K562 (cell line): ENCODE results near the gene HMX2. TPM values are rescaled to one million over a fixed set of nuclear protein-coding genes. Genes with fewer than 3 reads are reported as not detected.

Source experiments
- ATAC-seq: fragments of 200-7000 bp; cut with Tn5 transposase; 3 replicates; pipeline ENCODE4 v1.9.1; 2020; ENCODE audit warnings: moderate library complexity
- BruUV-seq: library from RNA; stranded (reverse); fragments of 400-500 nt; replicated peaks from 2 replicates; lab custom pipeline; 2021; lab: Mats Ljungman, UMichigan
- CTCF ChIA-PET: fragments of 300-600 bp; formaldehyde crosslinking; extraction: SDS; loops from one replicate; lab custom pipeline; 2021; ENCODE audit warnings: low intra/inter-chr PET ratio; lab: Yijun Ruan, JAX
- POLR2A ChIA-PET: fragments of 300-600, 350-650 bp; sonication (Branson Sonifier 250); formaldehyde crosslinking; extraction: SDS; loops from one replicate; lab custom pipeline; 2021; ENCODE audit warnings: antibody characterized with exemption, inconsistent platforms; lab: Yijun Ruan, JAX
- DNase-seq, 4 experiments: peaks; one replicate each; pipeline versions ENCODE4 v3.0.0 to v3.0.0-alpha.2; 2011 to 2018; ENCODE audit warnings: low spot score in 3 of 4, mixed read lengths in 3 of 4; ENCODE audit errors: extremely low read depth in 1 of 4
- FAIRE-seq: peaks from 2 replicates; lab custom pipeline; 2011; peaks lifted over from hg19 to GRCh38; lab: Jason Lieb, UNC
- H2AFZ ChIP-seq: 2 replicates; pipeline ENCODE4 v1.6.0; 2011; ENCODE audit warnings: low read depth, low read length, control low read depth, inconsistent platforms
- H3K27ac ChIP-seq: fragments of 200-600 bp; 3 replicates; pipeline ENCODE4 v1.8.0; 2011; ENCODE audit warnings: low read depth, mild to moderate bottlenecking, control low read depth, inconsistent platforms, low read length, moderate library complexity, mixed read lengths; ENCODE audit errors: extremely low read depth
- H3K27me3 ChIP-seq, 2 experiments: fragments of 300-600 bp in 1 of 2; 2 replicates in 1 of 2; 3 replicates in 1 of 2; pipeline versions ENCODE4 v1.6.0 to v1.8.0; 2011; ENCODE audit warnings: inconsistent platforms in 2 of 2, low read length in 2 of 2, mild to moderate bottlenecking in 1 of 2, mixed read lengths in 1 of 2, moderate library complexity in 1 of 2; ENCODE audit not compliant: control insufficient read depth in 2 of 2, insufficient read depth in 2 of 2
- H3K36me3 ChIP-seq: fragments of 300-600 bp; 3 replicates; pipeline ENCODE4 v1.8.0; 2011; ENCODE audit warnings: mild to moderate bottlenecking, low read length, inconsistent platforms; ENCODE audit not compliant: control insufficient read depth, insufficient read depth
- H3K4me1 ChIP-seq, 2 experiments: fragments of 200-600 bp in 1 of 2; replicated peaks in 1 of 2; 2 replicates in 1 of 2; 3 replicates in 1 of 2; pipeline versions ENCODE4 v1.5.1 to v1.8.0; 2011; ENCODE audit warnings: inconsistent platforms in 2 of 2, low read length in 2 of 2, mild to moderate bottlenecking in 1 of 2, mixed read lengths in 1 of 2, moderate library complexity in 1 of 2; ENCODE audit not compliant: control insufficient read depth in 2 of 2, insufficient read depth in 2 of 2
- H3K4me2 ChIP-seq: 2 replicates; pipeline ENCODE4 v1.6.1; 2011; ENCODE audit warnings: low read length, control low read depth, inconsistent platforms, mixed read lengths; ENCODE audit not compliant: insufficient read depth
- H3K4me3 ChIP-seq: fragments of 200-600 bp; sonication (generic), shearing (Covaris generic); 2 replicates; pipeline ENCODE4 v1.5.1; 2016; ENCODE audit warnings: control low read depth, inconsistent platforms
- H3K79me2 ChIP-seq: fragments of 200-600 bp; 3 replicates; pipeline ENCODE4 v1.8.0; 2011; ENCODE audit warnings: low read length, inconsistent platforms; ENCODE audit not compliant: control insufficient read depth, insufficient read depth
- H3K9ac ChIP-seq, 2 experiments: 2 replicates each; pipeline versions ENCODE4 v1.6.0 to v1.6.1; 2011; ENCODE audit warnings: low read depth in 2 of 2, low read length in 2 of 2, control low read depth in 1 of 2, inconsistent platforms in 1 of 2, mild to moderate bottlenecking in 1 of 2, mixed read lengths in 1 of 2; ENCODE audit not compliant: insufficient read depth in 1 of 2
- H3K9me1 ChIP-seq: one replicate; pipeline ENCODE4 v1.6.0; 2011; ENCODE audit warnings: inconsistent platforms, mild to moderate bottlenecking, low read length, moderate library complexity; ENCODE audit not compliant: control insufficient read depth, insufficient read depth
- H3K9me3 ChIP-seq: replicated peaks from 2 replicates; pipeline ENCODE4 v1.5.1; 2011; ENCODE audit warnings: low read depth, low read length, inconsistent platforms; ENCODE audit not compliant: control insufficient read depth, insufficient read depth
- H4K20me1 ChIP-seq: replicated peaks from 2 replicates; pipeline ENCODE4 v1.6.1; 2011; ENCODE audit warnings: low read length, inconsistent platforms, mixed read lengths; ENCODE audit not compliant: control insufficient read depth, insufficient read depth
- AFF1 ChIP-seq, 2 experiments: fragments of 450-650 bp; IDR thresholded peaks; 2 replicates each; pipeline ENCODE4 v1.6.1; 2018; ENCODE audit warnings: mild to moderate bottlenecking in 2 of 2, low read depth in 1 of 2; ENCODE audit not compliant: partially characterized antibody in 2 of 2
- ARNT ChIP-seq, 2 experiments: fragments of 450-650 bp; IDR thresholded peaks; 2 replicates each; pipeline ENCODE4 v1.6.1; 2016; ENCODE audit warnings: mild to moderate bottlenecking in 1 of 2
- BDP1 ChIP-seq: IDR thresholded peaks from 3 replicates; pipeline ENCODE4 v1.6.1; 2011; ENCODE audit not compliant: insufficient read length, insufficient read depth
- CBX1 ChIP-seq: sonication (generic); IDR thresholded peaks from 2 replicates; pipeline ENCODE4 v1.6.1; 2016; ENCODE audit warnings: antibody characterized with exemption, low read depth, mild to moderate bottlenecking
- CBX5 ChIP-seq: IDR thresholded peaks from 2 replicates; pipeline ENCODE4 v1.6.1; 2014; ENCODE audit warnings: low read depth, borderline replicate concordance
- ESRRB ChIP-seq: fragments of 250-450 bp; sonication (Bioruptor Pico); IDR thresholded peaks from 2 replicates; pipeline ENCODE4 v1.5.0; 2020; ENCODE audit warnings: mild to moderate bottlenecking, moderate library complexity, borderline replicate concordance
- FIP1L1 ChIP-seq: fragments of 200-400 bp; formaldehyde crosslinking; IDR thresholded peaks from 2 replicates; pipeline ENCODE4 v1.6.1; 2018; ENCODE audit warnings: mild to moderate bottlenecking, low read depth, low read length; ENCODE audit not compliant: poor library complexity, severe bottlenecking
- FOXA3 ChIP-seq, 2 experiments: fragments of 450-650 bp in 1 of 2; sonication (generic) in 1 of 2; formaldehyde crosslinking; IDR thresholded peaks in 1 of 2; conservative IDR thresholded peaks in 1 of 2; 2 replicates each; pipeline versions ENCODE4 v1.4.0 to v1.8.0; 2020 to 2022; ENCODE audit warnings: mild to moderate bottlenecking in 2 of 2, missing genetic modification reagents in 1 of 2
- IRF9 ChIP-seq: fragments of 450-650 bp; IDR thresholded peaks from 2 replicates; pipeline ENCODE4 v1.6.1; 2016; ENCODE audit warnings: missing biosample characterization, missing genetic modification characterization
- MAZ ChIP-seq, 2 experiments: fragments of 450-650 bp in 1 of 2; sonication (generic) in 1 of 2; formaldehyde crosslinking; IDR thresholded peaks in 1 of 2; conservative IDR thresholded peaks in 1 of 2; 2 replicates each; pipeline versions ENCODE4 v1.4.0 to v1.5.0; 2020; ENCODE audit warnings: mild to moderate bottlenecking in 1 of 2, missing genetic modification reagents in 1 of 2
- NBN ChIP-seq: fragments of 450-650 bp; IDR thresholded peaks from 2 replicates; pipeline ENCODE4 v1.6.1; 2016; ENCODE audit warnings: low read depth, mild to moderate bottlenecking
- NCOA1 ChIP-seq: fragments of 450-650 bp; IDR thresholded peaks from 2 replicates; pipeline ENCODE4 v1.6.1; 2016; ENCODE audit warnings: low read depth
- POLR2AphosphoS5 ChIP-seq: IDR thresholded peaks from 2 replicates; pipeline ENCODE4 v1.6.1; 2011; ENCODE audit warnings: mild to moderate bottlenecking, low read depth, low read length, moderate library complexity; ENCODE audit not compliant: control insufficient read depth, insufficient read depth
- SMAD1 ChIP-seq: fragments of 150-350 bp; IDR thresholded peaks from 2 replicates; pipeline ENCODE4 v1.6.1; 2014; ENCODE audit warnings: low read length, low read depth; ENCODE audit not compliant: partially characterized antibody
- SMARCC2 ChIP-seq: fragments of 450-650 bp; IDR thresholded peaks from 2 replicates; pipeline ENCODE4 v1.6.1; 2017; ENCODE audit warnings: antibody characterized with exemption, moderate library complexity, mild to moderate bottlenecking, low read depth
- SOX6 ChIP-seq: fragments of 450-650 bp; IDR thresholded peaks from 2 replicates; pipeline ENCODE4 v1.6.1; 2014; ENCODE audit warnings: mild to moderate bottlenecking
- ZNF507 ChIP-seq: conservative IDR thresholded peaks from 2 replicates; pipeline ENCODE4 v1.6.1; 2017; ENCODE audit warnings: missing genetic modification characterization, missing compliant biosample characterization
- WGBS: fragments of 100-300 bp; shearing (Covaris generic); methylation state at CpG from one replicate; pipeline ENCODE4 v1.1.6; 2016; ENCODE audit warnings: low coverage, mixed read lengths; ENCODE audit not compliant: insufficient coverage; ENCODE audit errors: missing lambda C conversion rate; 5-methylcytosine and 5-hydroxymethylcytosine counted together
- in situ Hi-C: fragments of 300-500 bp; cut with MboI; formaldehyde crosslinking; loops from 4 replicates; pipeline ENCODE4 v1.15.0; 2018; ENCODE audit warnings: inconsistent platforms, mixed read lengths
- intact Hi-C: fragments of 100-400 bp; cut with micrococcal nuclease; formaldehyde crosslinking; loops from 2 replicates; pipeline ENCODE4 v1.14.2; 2022
- polyA plus RNA-seq, 8 experiments: library from polyadenylated mRNA; depleted of rRNA in 4 of 8; stranded (reverse) in 5 of 8; unstranded in 3 of 8; fragments of >200 nt; fragmentation: Nextera tagmentation in 2 of 8; fragmentation: Illumina TruSeq in 1 of 8; extraction: Ambion mirVana in 2 of 8; extraction: Trizol in 1 of 8; gene quantifications; 2 replicates each; pipeline versions ENCODE4 v1.2.1 to v1.2.3, GENCODE V29; 2011 to 2014; ENCODE audit warnings: inconsistent platforms in 1 of 8, missing spikeins in 1 of 8
- total RNA-seq, 7 experiments: library from RNA; depleted of rRNA in 6 of 7; stranded (reverse); fragments of >200 nt in 6 of 7; fragmentation: Illumina TruSeq in 2 of 7; extraction: Trizol in 2 of 7; gene quantifications; 2 replicates each; pipeline versions ENCODE4 v1.2.1 to v1.2.3, GENCODE V29; 2011 to 2021; ENCODE audit warnings: low replicate concordance in 1 of 7

Gene HMX2
- total and polyA plus RNA-seq, 9 of the 15 experiments (the other 6 are each of a cell fraction or from before 2014, with no cell fraction given) = 0.07 to 0.58 (median 0.09) TPM; not detected in 2

- no TSS peak for BruUV-seq
- FAIRE-seq (no peak), ATAC-seq (peak; percentile 64), DNase-seq (peak; percentile 63 to 86 (median 70))
- H3K4me1 ChIP-seq = peaks cover 13 to 55% of the 10 kb centered on the region in 2 experiments
- intact Hi-C loops = no loop called here
- peak within 1 kb of the TSS; percentile 89 for H2AFZ ChIP-seq
- in situ Hi-C loops = no loop called here
- H3K9ac ChIP-seq = peak within 1 kb of the TSS; percentile 90 to 98
- H3K9me3 ChIP-seq = no peaks in the 10 kb centered on the region; the same call in 1 of the 2 replicates
- H3K79me2 ChIP-seq = peaks cover 49% of the 10 kb centered on the region
- peaks cover 7% of the 10 kb centered on the region; the same call in 1 of the 2 replicates for H4K20me1 ChIP-seq
- no peaks in the 10 kb centered on the region for H3K9me1 ChIP-seq
- 0% methylated on average over 14 of the region's 76 CpGs for WGBS
- H3K27ac ChIP-seq = peak within 1 kb of the TSS; percentile 99
- 0 out of 5 replicates have a peak, but pooled peaks cover 0 to 10% of the 10 kb centered on the region in 2 experiments for H3K27me3 ChIP-seq
- ChIA-PET POLR2A (interaction anchor here (1.4 kb wide), 1 partner anchor 22 kb away, joined by 3 read pairs; no protein-coding TSS in a partner anchor), CTCF (interaction anchor here (0.7 kb wide), 1 partner anchor 421 kb away, joined by 6 read pairs; no protein-coding TSS in a partner anchor)
- H3K36me3 ChIP-seq = peaks cover 33% of the 10 kb centered on the region
- H3K4me3 ChIP-seq = peak within 1 kb of the TSS; percentile 73
- peak within 1 kb of the TSS; percentile 74 for H3K4me2 ChIP-seq
- TF ChIP-seq MAZ (CRISPR knock-in tag; conservative IDR thresholded peaks at IDR 0.05 in 1 of 2, IDR thresholded peaks at IDR 0.05 in 1 of 2) (peak; percentile 25 to 47; a peak in 2 of 4 replicates), CBX5 (no peak), FIP1L1 (no peak), CBX1 (no peak), BDP1 (no peak), SMARCC2 (no peak; the same call in 1 of the 2 replicates), POLR2AphosphoS5 (no peak; the same call in none of the 2 replicates), ZNF507 (tag) (no peak), NCOA1 (no peak), NBN (no peak), ARNT (IDR thresholded peaks at IDR 0.05) (no peak), SMAD1 (peak; percentile 3), FOXA3 (CRISPR knock-in tag; conservative IDR thresholded peaks at IDR 0.05 in 1 of 2, IDR thresholded peaks at IDR 0.05 in 1 of 2) (no peak), ESRRB (CRISPR knock-in tag) (no peak), AFF1 (IDR thresholded peaks at IDR 0.05; ENCODE audit: low read depth in 1 of 2, partially characterized antibody in 2 of 2) (no peak), SOX6 (no peak), IRF9 (tag) (no peak)
Observed at GRCh38 chr10:123135415-123136141, 12.4 kb upstream of the HMX2 start, which contains the start of gene HMX3. Gene HMX3, plus strand, starts transcription at chr10:123135970. Its CDS starts 81 bp downstream, at chr10:123136051.
